ENCODE measurements around the gene XPR1.
"Not testable (repeated sequence)": the region's sequence is repeated elsewhere in the genome, so short reads cannot be mapped to it uniquely, and the experiment has no call there.

XPR1 gene

GRCh38 chr1:180785291-180785690, 153.5 kb downstream of the XPR1 start:
- no peak for DNase-seq (ENCODE audit: low spot score)

GRCh38 chr1:180785887-180786286, 154.1 kb downstream of the XPR1 start:
- DNase-seq (ENCODE audit: low spot score) = no peak

- DNase-seq (ENCODE audit: low spot score) = no peak
Observed at GRCh38 chr1:180786624-180787023, 154.8 kb downstream of the XPR1 start.

- no peak for DNase-seq (ENCODE audit: low spot score)
Observed at GRCh38 chr1:180787628-180788307, 155.9 kb downstream of the XPR1 start.

- no peak for DNase-seq (ENCODE audit: low spot score)
Observed at GRCh38 chr1:180789460-180789859, 157.6 kb downstream of the XPR1 start.

- DNase-seq (ENCODE audit: low spot score) = not testable (repeated sequence)
Observed at GRCh38 chr1:180791152-180791551, 159.3 kb downstream of the XPR1 start.

GRCh38 chr1:180791806-180792205, 160.0 kb downstream of the XPR1 start:
- DNase-seq (ENCODE audit: low spot score) = no peak

- DNase-seq (ENCODE audit: low spot score) = no peak
Observed at GRCh38 chr1:180793451-180793850, 161.6 kb downstream of the XPR1 start.

- DNase-seq (ENCODE audit: low spot score) = no peak
Observed at GRCh38 chr1:180796897-180797640, 165.2 kb downstream of the XPR1 start.

GRCh38 chr1:180800945-180801344, 169.1 kb downstream of the XPR1 start:
- no peak for DNase-seq (ENCODE audit: low spot score)

GRCh38 chr1:180802813-180803212, 171.0 kb downstream of the XPR1 start:
- no peak for DNase-seq (ENCODE audit: low spot score)

GRCh38 chr1:180805316-180805715, 173.5 kb downstream of the XPR1 start:
- DNase-seq (ENCODE audit: low spot score) = no peak

GRCh38 chr1:180811298-180811697, 179.5 kb downstream of the XPR1 start:
- DNase-seq (ENCODE audit: low spot score) = no peak

GRCh38 chr1:180811886-180812285, 180.1 kb downstream of the XPR1 start:
- DNase-seq (ENCODE audit: low spot score) = no peak

- DNase-seq (ENCODE audit: low spot score) = no peak
Observed at GRCh38 chr1:180814258-180814657, 182.4 kb downstream of the XPR1 start.

GRCh38 chr1:180815188-180815587, 183.4 kb downstream of the XPR1 start:
- no peak for DNase-seq (ENCODE audit: low spot score)

- no peak for DNase-seq (ENCODE audit: low spot score)
Observed at GRCh38 chr1:180816132-180816531, 184.3 kb downstream of the XPR1 start.

GRCh38 chr1:180821970-180822369, 190.1 kb downstream of the XPR1 start:
- DNase-seq (ENCODE audit: low spot score) = no peak

- DNase-seq (ENCODE audit: low spot score) = not testable (repeated sequence)
Observed at GRCh38 chr1:180831507-180831906, 199.7 kb downstream of the XPR1 start.

GRCh38 chr1:180833180-180833579, 201.4 kb downstream of the XPR1 start:
- not testable (repeated sequence) for DNase-seq (ENCODE audit: low spot score)

- DNase-seq (ENCODE audit: low spot score) = no peak
Observed at GRCh38 chr1:180836449-180836848, 204.6 kb downstream of the XPR1 start.

GRCh38 chr1:180837020-180837419, 205.2 kb downstream of the XPR1 start:
- DNase-seq (ENCODE audit: low spot score) = no peak

- DNase-seq (ENCODE audit: low spot score) = no peak
Observed at GRCh38 chr1:180838535-180838934, 206.7 kb downstream of the XPR1 start.

- DNase-seq (ENCODE audit: low spot score) = no peak
Observed at GRCh38 chr1:180839547-180839946, 207.7 kb downstream of the XPR1 start.
